Sciatic nerve (tissue), 2 donors: ENCODE measurements around the gene RHNO1. TPM values are rescaled to one million over a fixed set of nuclear protein-coding genes. Genes with fewer than 3 reads are reported as not detected.
"Not testable (repeated sequence)": the region's sequence is repeated elsewhere in the genome, so short reads cannot be mapped to it uniquely, and the experiment has no call there.

Experiments used
- ATAC-seq: fragments of 200-7000 bp; cut with Tn5 transposase; one replicate; pipeline ENCODE4 v1.9.1; 2020; ENCODE audit warnings: mild to moderate bottlenecking, moderate library complexity
- DNase-seq: peaks from one replicate; pipeline ENCODE4 v3.0.0-alpha.2; 2020; ENCODE audit warnings: low spot score
- intact Hi-C: fragments of 100-400 bp; cut with DNase I; formaldehyde crosslinking; loops from one replicate; pipeline ENCODE4 v1.14.2; 2022
- total RNA-seq: library from RNA; stranded (reverse); fragmentation: NEBNext Ultra II Directional; extraction: Animal tissue kit (Norgen Biotek cat#: 25700); gene quantifications from one replicate; pipeline ENCODE4 v1.2.1, GENCODE V29; 2021
- donor health status: DM: no; HTN: no; CAD: no.
- donor health status: DM: no; HTN: no; CAD: no.

Gene RHNO1
- total RNA-seq, 1 donor from 2014 or later: 14.9 TPM

DNA sequence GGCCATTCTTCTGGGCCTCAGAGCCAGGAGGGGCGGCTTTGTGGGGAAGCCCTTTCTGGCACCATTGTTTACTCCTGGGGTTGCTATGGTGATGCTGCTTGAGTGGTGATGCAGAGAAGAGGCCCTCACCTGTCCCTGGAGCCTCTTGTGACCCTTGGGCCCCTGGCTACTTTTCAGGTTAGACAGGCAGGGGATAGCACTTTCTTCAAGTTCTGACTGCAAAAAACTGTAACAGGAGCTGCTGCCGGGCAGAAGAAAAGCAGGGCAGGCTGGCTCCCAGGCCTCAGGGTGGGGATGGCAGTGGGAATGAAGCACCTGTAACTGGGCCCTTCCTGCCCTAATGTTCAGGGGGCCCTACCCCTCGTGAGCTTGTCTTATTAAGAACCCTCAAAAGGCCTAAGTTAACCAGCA, 20.0 kb upstream of the RHNO1 start, which contains the start of gene TEX52:
TEX52 (minus strand) TSS at position 19 of the 411 bp plus-strand sequence; CDS start at position 6, 13 bp downstream.
- no peak for DNase-seq
- intact Hi-C loops: loop anchor here (10.0 kb wide), 1 partner anchor 178 kb away; no protein-coding TSS in a partner anchor

GRCh38 chr12:2857576-2857975, 19.4 kb upstream of the RHNO1 start:
- intact Hi-C loops: loop anchor here (10.0 kb wide), 1 partner anchor 177 kb away; no protein-coding TSS in a partner anchor
- ATAC-seq (no peak), DNase-seq (no peak)

More for the DNA sequence above, 20.0 kb upstream of the RHNO1 start, which contains the start of gene TEX52:
- ATAC-seq: no peak

- intact Hi-C loops: loop anchor here (10.0 kb wide), 1 partner anchor 176 kb away; no protein-coding TSS in a partner anchor
- DNase-seq: no peak
- no peak for ATAC-seq
Measured at GRCh38 chr12:2858334-2858733, 18.7 kb upstream of the RHNO1 start.

DNA sequence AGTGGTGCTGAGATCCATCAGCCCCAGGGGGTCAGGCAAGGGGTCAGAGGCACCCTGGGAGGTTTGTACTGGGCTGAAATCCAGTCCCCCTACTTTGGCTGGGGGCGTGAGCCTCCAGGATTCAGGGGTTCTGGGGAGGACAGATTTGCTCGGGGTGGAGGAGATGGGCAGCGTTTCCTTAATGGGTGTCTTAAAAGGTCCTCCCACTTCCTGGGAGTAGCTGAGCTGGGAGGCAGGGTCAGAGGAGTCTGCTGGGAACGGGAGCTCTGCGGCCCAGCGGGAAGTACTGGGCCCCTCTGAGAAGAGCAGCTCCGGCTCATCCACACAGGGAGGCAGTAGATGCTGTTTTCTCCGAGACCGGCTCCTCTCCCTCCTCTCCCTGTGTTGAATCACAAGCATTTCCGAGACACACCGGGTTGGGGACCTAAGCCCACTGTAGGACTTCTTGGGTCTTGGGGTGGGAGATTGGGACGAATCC, 18.0 kb upstream of the RHNO1 start:
- ATAC-seq (peak; percentile 59), DNase-seq (no peak)
- intact Hi-C loops: loop anchor here (10.0 kb wide), 1 partner anchor 176 kb away; no protein-coding TSS in a partner anchor

DNA sequence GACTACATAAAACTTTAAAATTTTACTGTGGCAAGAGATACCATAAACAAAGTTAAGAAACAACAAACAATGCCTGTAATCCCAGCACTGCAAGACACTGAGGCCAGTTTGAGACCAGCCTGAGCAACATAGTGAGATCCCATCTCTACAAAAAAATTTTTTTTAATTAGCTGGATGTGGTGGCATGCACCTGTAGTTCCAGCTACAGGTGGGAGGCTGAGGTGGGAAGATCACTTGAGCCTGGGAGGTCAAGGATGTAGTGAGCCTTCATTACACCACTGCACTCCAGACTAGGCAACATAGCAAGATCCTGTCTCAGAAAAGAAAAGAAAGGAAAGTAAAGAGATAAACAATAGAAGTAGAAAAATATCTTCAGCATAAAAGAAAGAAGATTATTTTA, 16.9 kb upstream of the RHNO1 start:
- ATAC-seq (no peak), DNase-seq (no peak)
- intact Hi-C loops: no loop called here

DNA sequence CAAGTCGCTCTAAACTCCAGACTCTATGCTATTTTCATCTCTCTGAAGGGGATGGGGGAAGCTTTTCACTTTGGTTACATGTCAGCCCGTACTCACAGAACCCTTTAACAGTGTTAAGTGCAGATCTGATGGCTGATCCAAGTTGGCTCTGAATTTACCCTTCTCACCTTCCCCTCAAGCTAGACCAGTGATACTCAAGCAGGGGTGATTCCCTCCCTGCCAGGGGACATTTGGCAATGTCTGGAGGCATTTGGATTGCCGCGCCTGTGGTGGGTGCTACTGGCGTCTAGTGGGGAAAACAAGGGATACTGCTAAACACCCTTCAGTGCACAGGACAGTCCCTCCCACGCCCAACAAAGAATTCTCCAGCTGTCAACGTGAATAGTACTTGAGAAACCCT, 14.1 kb upstream of the RHNO1 start:
- ATAC-seq: no peak
- intact Hi-C loops: no loop called here
- DNase-seq: no peak

DNA sequence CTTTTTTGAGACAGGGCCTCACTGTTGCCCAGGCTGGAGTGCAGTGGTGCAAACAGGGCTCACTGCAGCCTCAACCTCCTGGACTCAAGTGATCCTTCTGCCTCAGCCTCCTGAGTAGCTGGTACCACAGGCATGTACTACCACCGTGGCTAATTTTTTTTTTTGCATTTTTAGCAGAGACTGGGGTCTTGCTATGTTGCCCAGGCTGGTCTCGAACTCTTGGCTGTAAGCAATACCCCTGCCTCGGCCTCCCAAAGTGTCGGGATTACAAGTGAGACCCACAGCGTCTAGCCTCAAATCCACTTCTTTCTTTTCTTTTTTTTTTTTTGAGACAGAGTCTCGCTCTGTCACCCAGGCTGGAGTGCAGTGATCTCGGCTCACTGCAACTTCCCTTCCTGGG, 13.6 kb upstream of the RHNO1 start:
- DNase-seq, intact Hi-C loops, ATAC-seq: not testable (repeated sequence)

GRCh38 chr12:2864198-2864597, 12.8 kb upstream of the RHNO1 start:
- ATAC-seq: no peak
- no peak for DNase-seq
- intact Hi-C loops: no loop called here

DNA sequence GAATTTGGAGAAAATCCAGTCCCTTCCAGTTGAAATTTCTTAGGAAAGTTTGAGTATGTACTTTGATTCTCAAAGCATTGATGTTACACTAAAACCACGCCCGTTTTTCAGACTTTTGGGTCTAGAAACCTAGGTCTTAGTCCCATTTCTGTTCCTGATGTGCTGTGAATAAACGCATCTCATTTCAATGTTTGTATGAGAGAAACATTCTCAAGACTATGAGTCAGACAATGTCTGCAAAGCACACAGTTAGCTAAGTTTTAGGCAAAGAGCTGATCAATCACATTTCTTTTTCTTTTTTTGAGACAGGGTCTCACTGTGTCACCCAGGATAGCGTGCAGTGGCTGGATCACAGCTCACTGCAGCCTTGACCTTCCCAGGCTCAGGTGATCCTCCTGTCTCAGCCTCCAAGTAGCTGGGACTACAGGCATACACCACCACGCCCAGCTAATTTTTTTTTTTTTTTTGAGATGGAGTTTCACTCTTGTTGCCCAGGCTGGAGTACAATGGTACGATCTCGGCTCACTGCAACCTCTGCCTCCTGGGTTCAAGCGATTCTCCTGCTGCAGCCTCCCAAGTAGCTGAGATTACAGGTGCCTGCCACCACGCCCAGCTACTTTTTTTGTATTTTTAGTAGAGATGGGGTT, 7.9 kb upstream of the RHNO1 start:
- ATAC-seq, DNase-seq, intact Hi-C loops: not testable (repeated sequence)

DNA sequence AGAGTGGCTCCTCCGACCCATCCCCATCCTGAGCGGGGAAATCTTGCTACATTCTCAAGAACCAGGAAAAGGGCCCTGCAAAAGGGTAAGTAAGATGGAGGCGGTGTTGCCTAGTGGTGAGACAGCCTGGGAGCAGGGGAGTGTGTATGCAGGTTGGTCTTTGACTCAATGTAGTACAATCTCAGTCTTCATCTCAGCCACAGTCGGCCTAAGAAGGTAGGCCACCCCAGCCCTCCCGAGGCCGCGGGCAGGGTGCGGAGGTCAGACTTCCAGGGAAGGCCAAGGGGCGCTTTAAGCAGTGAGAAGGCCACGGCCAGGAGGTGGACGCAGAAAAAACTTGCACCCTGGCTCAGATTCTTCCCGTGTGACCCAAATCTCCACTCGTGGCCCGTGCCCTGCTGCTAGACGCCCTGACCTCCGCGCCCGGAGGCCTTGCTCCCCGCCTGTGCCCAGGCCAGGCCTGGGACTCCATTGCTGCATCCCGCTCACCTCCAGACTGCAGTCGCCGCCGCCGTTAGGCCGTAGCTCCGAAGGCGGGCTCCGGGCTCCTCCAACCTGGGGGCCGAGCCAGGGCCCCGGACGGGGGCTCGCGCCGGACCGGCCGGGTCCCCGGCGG, 484 bp upstream of the RHNO1 start:
- intact Hi-C loops: no loop called here
- DNase-seq (no peak), ATAC-seq (peak; percentile 4)

GRCh38 chr12:2877953-2878732, 1.1 kb downstream of the RHNO1 start:
- DNase-seq (no peak), ATAC-seq (peak; percentile 53)
- intact Hi-C loops: no loop called here

GRCh38 chr12:2879853-2880252, 2.8 kb downstream of the RHNO1 start:
- intact Hi-C loops: no loop called here
- DNase-seq: no peak
- no peak for ATAC-seq

DNA sequence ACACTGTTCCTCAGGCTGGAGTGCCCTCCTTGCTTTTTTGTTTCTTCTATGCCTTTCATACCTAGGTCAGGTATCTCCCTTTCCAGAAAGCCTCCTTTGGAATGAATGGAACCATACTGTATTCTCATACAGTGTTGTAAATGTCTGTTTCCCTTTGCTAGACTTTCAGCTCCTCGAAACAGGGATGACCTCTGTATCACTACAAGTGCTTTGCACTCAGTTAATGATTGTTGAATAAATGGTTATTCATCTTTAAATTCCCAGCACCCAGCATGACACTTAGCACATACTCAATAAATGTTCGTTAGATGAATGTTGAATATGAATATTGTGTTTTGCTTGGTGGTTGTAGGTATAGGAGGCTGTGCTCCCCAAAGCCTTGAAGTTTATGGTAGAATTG, 7.8 kb downstream of the RHNO1 start:
- intact Hi-C loops: no loop called here
- ATAC-seq: no peak
- DNase-seq: no peak

DNA sequence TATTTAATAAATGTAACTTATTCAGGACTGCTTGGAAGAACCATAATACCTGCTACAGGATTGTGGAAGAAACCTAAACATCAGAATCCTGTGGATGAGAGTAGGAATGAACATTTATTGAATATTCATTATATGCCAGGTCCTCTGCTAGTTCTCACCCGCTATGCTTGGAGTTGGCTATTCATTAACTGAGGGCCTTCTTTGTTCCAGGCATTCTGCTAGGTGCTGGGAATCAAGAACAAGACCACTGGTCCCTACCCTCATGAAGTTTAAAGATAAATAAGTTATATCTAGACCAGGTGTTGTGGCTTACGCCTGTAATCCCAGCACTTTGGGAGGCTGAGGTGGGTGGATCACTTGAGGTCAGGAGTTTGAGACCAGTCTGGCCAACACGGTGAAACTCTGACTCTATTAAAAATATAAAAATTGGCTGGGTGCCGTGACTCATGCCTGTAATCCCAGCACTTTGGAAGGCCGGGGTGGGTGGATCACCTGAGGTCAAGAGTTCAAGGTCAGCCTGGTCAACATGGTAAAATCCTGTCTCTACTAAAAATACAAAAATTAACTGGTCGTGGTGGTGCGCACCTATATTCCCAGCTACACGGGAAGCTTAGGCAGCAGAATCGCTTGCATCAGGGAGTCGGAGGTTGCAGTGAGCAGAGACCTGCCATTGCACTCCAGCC, 9.9 kb downstream of the RHNO1 start:
- DNase-seq (no peak), ATAC-seq (no peak)
- intact Hi-C loops: no loop called here

DNA sequence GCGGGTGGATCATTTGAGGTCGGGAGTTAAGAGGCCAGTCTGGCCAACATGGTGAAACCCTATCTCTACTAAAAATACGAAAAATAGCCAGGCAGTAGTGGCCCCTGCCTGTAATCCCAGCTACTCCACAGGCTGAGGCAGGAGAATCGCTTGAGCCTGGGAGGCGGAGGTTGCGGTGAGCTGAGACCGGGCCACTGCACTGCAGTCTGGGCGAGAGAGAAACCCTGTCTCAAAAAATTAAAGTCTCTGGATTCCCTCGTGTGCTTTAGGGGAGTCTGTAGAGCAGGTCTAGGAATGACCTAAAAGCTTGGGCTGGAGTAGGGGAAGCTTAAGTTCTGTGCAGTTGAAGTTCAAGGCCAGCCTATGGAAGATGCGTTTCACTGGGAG, 13.0 kb downstream of the RHNO1 start:
- ATAC-seq (no peak), DNase-seq (no peak)
- intact Hi-C loops: no loop called here

- intact Hi-C loops: no loop called here
- DNase-seq (peak; percentile 100), ATAC-seq (peak; percentile 99)
Measured at GRCh38 chr12:2890388-2891239, 13.6 kb downstream of the RHNO1 start, which contains the start of gene TULP3. TULP3 (plus strand) TSS chr12:2890891; CDS start chr12:2890948, 57 bp downstream.

DNA sequence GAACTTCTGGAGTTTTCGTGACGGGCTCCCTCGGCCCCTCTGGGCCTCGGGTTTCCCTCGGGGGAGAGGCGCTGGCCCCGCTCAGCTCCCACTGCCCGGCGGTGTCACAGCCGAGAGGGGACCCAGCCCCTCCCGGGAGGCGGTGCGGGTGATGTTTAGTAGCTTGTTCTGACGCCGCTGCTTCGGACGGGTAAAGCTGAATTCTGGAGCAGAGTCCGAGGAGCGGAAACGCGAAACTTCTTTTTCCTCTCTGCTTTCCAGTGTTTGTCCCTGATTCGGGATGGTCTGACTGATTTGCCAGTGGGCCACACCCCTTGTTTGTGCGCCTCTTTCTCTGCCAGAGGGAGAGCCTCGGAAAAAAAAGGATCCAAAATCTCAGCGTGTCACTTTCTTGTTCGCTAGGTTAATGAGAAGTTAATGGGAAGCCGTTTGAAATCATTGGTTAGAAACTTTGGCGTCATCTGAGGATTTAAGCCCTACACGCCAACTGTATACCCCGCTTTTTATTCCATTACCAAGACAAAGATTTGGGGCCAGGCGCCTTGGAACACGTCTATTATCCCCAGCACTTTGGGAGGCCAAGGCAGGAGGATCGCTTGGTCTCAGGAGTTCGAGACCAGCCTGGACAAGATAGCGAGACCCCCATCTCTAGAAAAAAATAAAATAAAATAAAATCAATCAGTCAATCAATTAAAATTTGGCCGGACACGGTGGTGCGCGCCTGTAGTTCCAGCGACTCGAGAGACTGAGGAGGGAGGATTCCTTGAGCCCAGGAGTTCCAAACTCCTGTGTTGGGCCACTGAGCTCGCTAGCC, 14.4 kb downstream of the RHNO1 start:
- ATAC-seq: peak; percentile 49
- intact Hi-C loops: no loop called here
- peak; percentile 75 for DNase-seq
